ENCODE data around the gene SH3RF3. TPM values are rescaled to one million over a fixed set of nuclear protein-coding genes. Genes with fewer than 3 reads are reported as not detected.

SH3RF3 gene
- polyA plus RNA-seq, 1 donor (not counting 4 experiments of a cell fraction or from before 2014, with no cell fraction given), result 0.08 TPM

DNA sequence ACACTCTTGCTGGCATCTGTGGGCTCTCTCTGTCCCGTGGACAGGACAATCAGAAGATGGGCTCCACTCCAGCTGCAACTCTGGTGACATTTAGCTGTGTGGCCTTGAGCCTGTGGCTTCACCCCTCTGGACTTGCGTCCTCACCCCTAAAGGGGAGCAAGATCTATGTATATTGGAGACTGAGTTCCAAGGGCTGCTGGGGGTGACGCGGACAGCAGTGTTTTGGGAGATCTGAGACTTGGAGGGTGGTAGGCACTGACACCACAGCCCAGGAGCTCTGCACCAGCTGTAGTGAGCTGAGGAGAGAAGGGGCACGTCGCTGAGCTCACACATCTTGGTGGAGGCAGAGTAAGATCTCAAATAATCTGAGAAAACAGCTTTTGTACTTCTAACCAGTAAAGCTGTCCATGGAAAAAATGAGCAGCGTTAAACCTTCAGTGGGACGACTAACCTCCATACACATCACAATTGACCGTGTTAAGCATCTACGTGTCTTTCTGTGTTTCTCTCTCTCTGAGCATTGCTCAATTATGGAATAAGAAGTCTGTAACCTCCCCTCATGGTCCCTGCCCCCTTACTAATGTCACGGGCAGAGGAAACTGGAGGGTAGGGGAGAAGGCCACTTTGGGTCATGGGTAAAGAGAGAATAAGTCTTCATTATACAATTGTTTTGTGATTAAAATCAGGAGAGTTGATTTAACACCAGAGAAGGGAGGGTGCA lies 85.8 kb downstream of the SH3RF3 start:
- H3K4me2 ChIP-seq (ENCODE audit: control insufficient read depth, extremely low read depth, insufficient read depth, low read depth, low read length), result no peak overlapping the region
- no peak overlapping the region for H2AFZ ChIP-seq (ENCODE audit: control insufficient read depth, low read length)
- H3K36me3 ChIP-seq (ENCODE audit: control insufficient read depth in 2 of 2, extremely low read depth in 1 of 2, insufficient read depth in 2 of 2, low read length in 2 of 2), result no peaks in the 10 kb centered on the region
- no peak overlapping the region for H3K9ac ChIP-seq (ENCODE audit: control insufficient read depth, extremely low read depth, insufficient read depth, low read length)
- H3K4me3 ChIP-seq (ENCODE audit: control insufficient read depth in 2 of 3, extremely low read depth in 1 of 3, insufficient read depth in 2 of 3, low read depth in 1 of 3, low read length in 3 of 3), result no peak overlapping the region
- no peaks in the 10 kb centered on the region for H3K9me3 ChIP-seq (ENCODE audit: control insufficient read depth, low read depth, low read length)
- FAIRE-seq (no peak), DNase-seq (ENCODE audit: low read depth, low spot score) (no peak)
- peaks cover 2% of the 10 kb centered on the region for H4K20me1 ChIP-seq (ENCODE audit: control insufficient read depth, extremely low read depth, insufficient read depth, low read length)
- H3K27me3 ChIP-seq (ENCODE audit: control insufficient read depth, extremely low read depth, insufficient read depth, low read length), result peaks cover 79% of the 10 kb centered on the region
- dilution Hi-C loops (cut with MboI; ENCODE audit: extremely low pct_ligation_motif_present, low sequenced_read_pairs), result no loop called here
- H3K79me2 ChIP-seq (ENCODE audit: control insufficient read depth, insufficient read depth, low read length), result no peaks in the 10 kb centered on the region
- H3K27ac ChIP-seq (ENCODE audit: control insufficient read depth, insufficient read depth, low read length), result no peak overlapping the region
- no peak for TF ChIP-seq EZH2 (IDR thresholded peaks at IDR 0.05; ENCODE audit: low read length)
- TF ChIP-seq, protein P1, sequence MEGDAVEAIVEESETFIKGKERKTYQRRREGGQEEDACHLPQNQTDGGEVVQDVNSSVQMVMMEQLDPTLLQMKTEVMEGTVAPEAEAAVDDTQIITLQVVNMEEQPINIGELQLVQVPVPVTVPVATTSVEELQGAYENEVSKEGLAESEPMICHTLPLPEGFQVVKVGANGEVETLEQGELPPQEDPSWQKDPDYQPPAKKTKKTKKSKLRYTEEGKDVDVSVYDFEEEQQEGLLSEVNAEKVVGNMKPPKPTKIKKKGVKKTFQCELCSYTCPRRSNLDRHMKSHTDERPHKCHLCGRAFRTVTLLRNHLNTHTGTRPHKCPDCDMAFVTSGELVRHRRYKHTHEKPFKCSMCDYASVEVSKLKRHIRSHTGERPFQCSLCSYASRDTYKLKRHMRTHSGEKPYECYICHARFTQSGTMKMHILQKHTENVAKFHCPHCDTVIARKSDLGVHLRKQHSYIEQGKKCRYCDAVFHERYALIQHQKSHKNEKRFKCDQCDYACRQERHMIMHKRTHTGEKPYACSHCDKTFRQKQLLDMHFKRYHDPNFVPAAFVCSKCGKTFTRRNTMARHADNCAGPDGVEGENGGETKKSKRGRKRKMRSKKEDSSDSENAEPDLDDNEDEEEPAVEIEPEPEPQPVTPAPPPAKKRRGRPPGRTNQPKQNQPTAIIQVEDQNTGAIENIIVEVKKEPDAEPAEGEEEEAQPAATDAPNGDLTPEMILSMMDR (optimal IDR thresholded peaks at IDR 0.05 in 1 of 3, IDR thresholded peaks at IDR 0.05 in 1 of 3, conservative IDR thresholded peaks at IDR 0.05 in 1 of 3; ENCODE audit: extremely low read depth in 1 of 3, insufficient read depth in 2 of 3, low read length in 3 of 3), result no peak
- H3K4me1 ChIP-seq (ENCODE audit: control insufficient read depth, extremely low read depth, insufficient read depth, low read length), result peaks cover 18% of the 10 kb centered on the region
- no peaks in the 10 kb centered on the region for H3K9me1 ChIP-seq (ENCODE audit: control insufficient read depth, extremely low read depth, insufficient read depth, low read length)

DNA sequence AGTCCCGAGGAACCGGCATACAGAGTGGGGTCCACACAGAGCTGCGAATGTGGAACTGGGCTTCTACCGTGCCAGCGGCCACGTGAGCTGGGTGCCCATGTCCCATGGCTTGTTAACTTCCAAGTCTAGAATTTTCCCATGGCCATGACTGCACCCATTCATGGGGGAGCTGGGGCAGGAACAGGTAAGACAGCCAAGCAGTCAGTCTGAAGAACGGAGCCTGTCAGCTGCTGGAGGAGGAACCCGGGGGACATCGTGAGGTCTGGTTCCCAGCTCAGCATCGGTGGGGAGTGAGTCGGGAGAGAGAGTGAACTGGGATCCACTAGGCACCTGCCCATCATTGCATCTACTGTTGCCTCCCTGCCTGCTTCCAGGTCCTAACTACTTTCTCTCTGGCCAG lies 86.9 kb downstream of the SH3RF3 start:
- no peak for TF ChIP-seq EZH2 (IDR thresholded peaks at IDR 0.05; ENCODE audit: low read length)
- TF ChIP-seq, protein P1 (optimal IDR thresholded peaks at IDR 0.05 in 1 of 3, IDR thresholded peaks at IDR 0.05 in 1 of 3, conservative IDR thresholded peaks at IDR 0.05 in 1 of 3; ENCODE audit: extremely low read depth in 1 of 3, insufficient read depth in 2 of 3, low read length in 3 of 3), result no peak
- Histone ChIP-seq H4K20me1 (ENCODE audit: control insufficient read depth, extremely low read depth, insufficient read depth, low read length) (peaks cover 2% of the 10 kb centered on the region), H3K9me1 (ENCODE audit: control insufficient read depth, extremely low read depth, insufficient read depth, low read length) (no peaks in the 10 kb centered on the region), H3K4me1 (ENCODE audit: control insufficient read depth, extremely low read depth, insufficient read depth, low read length) (peaks cover 9% of the 10 kb centered on the region), H3K27ac (ENCODE audit: control insufficient read depth, insufficient read depth, low read length) (no peak overlapping the region), H3K9ac (ENCODE audit: control insufficient read depth, extremely low read depth, insufficient read depth, low read length) (no peak overlapping the region), H2AFZ (ENCODE audit: control insufficient read depth, low read length) (no peak overlapping the region), H3K4me2 (ENCODE audit: control insufficient read depth, extremely low read depth, insufficient read depth, low read depth, low read length) (no peak overlapping the region), H3K9me3 (ENCODE audit: control insufficient read depth, low read depth, low read length) (no peaks in the 10 kb centered on the region), H3K79me2 (ENCODE audit: control insufficient read depth, insufficient read depth, low read length) (no peaks in the 10 kb centered on the region), H3K4me3 (ENCODE audit: control insufficient read depth in 2 of 3, extremely low read depth in 1 of 3, insufficient read depth in 2 of 3, low read depth in 1 of 3, low read length in 3 of 3) (no peak overlapping the region), H3K27me3 (ENCODE audit: control insufficient read depth, extremely low read depth, insufficient read depth, low read length) (peaks cover 72% of the 10 kb centered on the region), H3K36me3 (ENCODE audit: control insufficient read depth in 2 of 2, extremely low read depth in 1 of 2, insufficient read depth in 2 of 2, low read length in 2 of 2) (no peaks in the 10 kb centered on the region)
- dilution Hi-C loops (cut with MboI; ENCODE audit: extremely low pct_ligation_motif_present, low sequenced_read_pairs), result no loop called here
- DNase-seq (ENCODE audit: low read depth, low spot score), result no peak
- no peak for FAIRE-seq

Data from keratinocyte (primary cell).